Stimulated activated naive CD8-positive, alpha-beta T cell treated with anti-CD3 and anti-CD28 coated beads, Interleukin-15, Interleukin-2, amounts not matched to agents 100 ng/mL and 50 ng/mL, for 24 hours (primary cell): ENCODE data around the gene LASP1.

ENCODE experiments used
- H3K27ac Mint-ChIP-seq: one replicate; pipeline ENCODE4 v1.8.0; 2021; ENCODE audit warnings: mild to moderate bottlenecking, mixed read lengths
- H3K27me3 Mint-ChIP-seq: one replicate; pipeline ENCODE4 v1.8.0; 2021; ENCODE audit warnings: mixed read lengths
- H3K36me3 Mint-ChIP-seq: one replicate; pipeline ENCODE4 v1.8.0; 2021; ENCODE audit warnings: low read depth, mixed read lengths
- H3K4me1 Mint-ChIP-seq: one replicate; pipeline ENCODE4 v1.8.0; 2021; ENCODE audit warnings: low read depth, mixed read lengths
- H3K4me3 Mint-ChIP-seq: one replicate; pipeline ENCODE4 v1.8.0; 2021; ENCODE audit warnings: mild to moderate bottlenecking, mixed read lengths
- H3K9me3 Mint-ChIP-seq: one replicate; pipeline ENCODE4 v1.8.0; 2021; ENCODE audit warnings: mixed read lengths

Gene LASP1

DNA sequence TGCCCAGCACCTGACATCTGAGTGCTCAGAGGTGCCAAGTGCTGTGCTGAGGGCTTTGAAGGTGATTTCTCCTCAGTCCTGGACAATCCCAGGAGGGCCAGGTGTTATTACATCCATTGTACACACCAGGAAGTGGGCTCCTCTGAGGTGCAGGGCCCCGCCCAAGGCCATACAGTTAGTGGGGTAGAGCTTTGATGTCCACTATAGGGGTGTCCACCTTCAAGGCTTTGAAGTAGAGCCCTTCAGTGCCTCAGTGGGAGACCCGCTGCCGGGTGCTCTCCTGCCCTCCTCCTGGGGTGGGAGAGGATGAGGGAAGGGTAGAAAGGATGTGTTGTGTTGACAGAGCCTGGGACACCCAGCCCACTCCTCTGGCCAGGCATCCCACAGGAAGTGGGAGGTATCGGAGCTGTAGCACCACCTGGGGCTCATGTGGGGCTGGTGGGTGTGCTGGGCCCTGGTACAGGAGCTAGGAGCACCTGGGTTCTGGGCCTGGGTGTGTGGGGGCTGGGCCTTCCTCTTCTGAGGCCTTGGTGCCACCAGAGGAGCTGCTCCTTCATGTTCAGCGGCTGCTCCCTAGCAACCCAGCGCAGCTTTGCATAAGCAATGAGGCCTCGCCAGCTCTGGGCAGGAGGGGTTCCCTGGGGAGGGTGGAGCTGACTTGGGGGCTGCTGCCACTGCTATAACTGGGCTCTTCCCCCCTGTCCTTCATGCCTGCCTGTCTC, 7.4 kb downstream of the LASP1 start:
- H3K4me3 Mint-ChIP-seq: peak overlapping the region; percentile 20
- no peaks in the 10 kb centered on the region for H3K9me3 Mint-ChIP-seq
- peaks cover 45% of the 10 kb centered on the region for H3K36me3 Mint-ChIP-seq
- no peaks in the 10 kb centered on the region for H3K27me3 Mint-ChIP-seq
- H3K27ac Mint-ChIP-seq: peak overlapping the region; percentile 81
- peaks cover 98% of the 10 kb centered on the region for H3K4me1 Mint-ChIP-seq

DNA sequence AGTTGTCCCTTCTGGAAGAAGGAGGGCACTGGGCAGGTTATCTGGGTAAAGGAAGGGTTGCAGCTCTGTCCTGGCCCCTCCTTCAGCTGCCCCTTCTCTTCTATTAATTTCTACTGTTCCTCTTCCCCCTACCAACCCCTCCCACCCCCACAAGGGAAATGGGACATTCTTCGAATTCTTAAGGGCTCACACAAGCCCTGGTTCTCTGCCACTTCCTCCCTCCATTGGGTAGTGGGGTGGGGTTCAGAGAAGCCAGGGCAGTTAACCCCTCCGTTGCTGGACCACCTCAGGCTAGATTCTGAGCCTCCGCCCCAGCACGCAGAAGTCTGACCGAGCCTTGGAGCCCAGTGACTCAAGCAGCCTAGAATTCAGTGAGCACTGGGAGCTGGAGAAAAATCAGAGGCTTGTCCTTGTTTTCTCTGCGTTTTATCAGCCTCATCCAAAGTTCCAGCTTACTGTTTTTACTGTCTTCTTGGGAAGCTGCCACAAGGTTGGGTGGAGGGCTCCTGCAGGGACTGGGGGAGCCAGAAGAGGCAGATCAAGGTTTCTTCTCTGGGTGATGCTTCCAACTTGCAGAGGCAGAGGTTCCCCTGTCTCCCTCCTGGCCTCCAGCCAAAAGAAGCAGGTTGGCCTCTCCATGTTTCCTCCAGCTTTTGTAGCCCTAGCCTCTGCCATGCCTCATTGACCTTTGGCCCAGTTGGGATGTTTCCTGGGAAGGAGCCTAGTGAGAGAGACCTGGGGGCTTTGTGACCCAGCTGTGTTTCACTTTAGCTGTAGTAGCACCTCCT, 10.2 kb downstream of the LASP1 start:
- Mint-ChIP-seq H3K9me3 (no peaks in the 10 kb centered on the region), H3K4me1 (peaks cover 94% of the 10 kb centered on the region), H3K27ac (peak overlapping the region; percentile 79), H3K4me3 (peak overlapping the region; percentile 10), H3K36me3 (peaks cover 53% of the 10 kb centered on the region), H3K27me3 (no peaks in the 10 kb centered on the region)

DNA sequence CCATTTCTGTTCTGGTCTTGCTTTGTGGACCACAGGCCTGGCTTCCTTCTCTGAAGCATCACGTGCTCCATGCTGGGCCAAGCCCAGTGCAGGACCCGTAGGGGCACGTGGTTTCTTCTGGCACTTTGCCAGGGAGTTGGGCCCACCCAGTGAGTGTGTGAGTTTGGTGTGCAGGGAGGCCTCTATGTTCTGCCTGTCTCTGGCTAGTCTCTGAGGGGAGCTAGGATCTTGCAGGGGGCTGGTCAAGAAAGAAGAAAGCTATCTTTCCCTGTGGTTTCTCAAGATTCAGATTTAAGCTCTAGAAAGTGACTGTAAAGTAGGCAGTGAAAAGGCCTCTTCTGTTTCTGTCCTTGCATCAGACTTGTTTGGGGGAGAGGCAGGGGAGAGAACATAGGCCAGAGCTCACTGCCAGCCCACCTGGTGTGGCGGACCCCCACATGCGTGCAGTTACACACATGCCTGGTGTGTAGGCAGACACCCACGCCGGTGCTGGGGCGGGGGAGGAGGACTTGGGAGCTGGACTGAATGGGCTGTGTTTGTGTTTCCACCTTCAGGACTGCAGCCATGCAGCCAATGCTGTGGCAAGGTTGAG, 11.8 kb downstream of the LASP1 start:
- Mint-ChIP-seq H3K4me1 (peaks cover 94% of the 10 kb centered on the region), H3K9me3 (no peaks in the 10 kb centered on the region), H3K27ac (peak overlapping the region; percentile 96), H3K36me3 (peaks cover 58% of the 10 kb centered on the region), H3K27me3 (no peaks in the 10 kb centered on the region), H3K4me3 (peak overlapping the region; percentile 67)

DNA sequence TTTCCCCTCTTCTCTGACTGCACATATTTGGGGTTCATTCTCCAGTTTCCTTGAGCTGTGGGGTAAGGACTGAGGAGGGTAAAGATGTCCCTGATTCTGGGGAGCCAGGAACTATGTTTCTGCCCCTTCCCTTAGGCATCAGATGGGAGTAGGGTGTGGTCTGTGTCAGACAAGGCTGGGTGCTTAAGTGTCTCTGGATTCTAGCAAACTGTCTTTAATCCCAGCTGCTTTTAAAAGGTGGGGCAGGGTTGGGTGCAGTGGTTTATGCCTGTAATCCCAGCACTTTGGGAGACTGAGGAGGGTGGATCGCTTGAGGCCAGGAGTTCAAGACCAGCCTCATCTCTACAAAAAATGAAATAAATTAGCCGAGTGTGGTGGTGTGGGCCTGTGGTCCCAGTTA, 13.0 kb downstream of the LASP1 start:
- no peaks in the 10 kb centered on the region for H3K27me3 Mint-ChIP-seq
- peaks cover 93% of the 10 kb centered on the region for H3K4me1 Mint-ChIP-seq
- peak overlapping the region; percentile 6 for H3K4me3 Mint-ChIP-seq
- H3K36me3 Mint-ChIP-seq: peaks cover 54% of the 10 kb centered on the region
- H3K9me3 Mint-ChIP-seq: no peaks in the 10 kb centered on the region
- H3K27ac Mint-ChIP-seq: peak overlapping the region; percentile 96

DNA sequence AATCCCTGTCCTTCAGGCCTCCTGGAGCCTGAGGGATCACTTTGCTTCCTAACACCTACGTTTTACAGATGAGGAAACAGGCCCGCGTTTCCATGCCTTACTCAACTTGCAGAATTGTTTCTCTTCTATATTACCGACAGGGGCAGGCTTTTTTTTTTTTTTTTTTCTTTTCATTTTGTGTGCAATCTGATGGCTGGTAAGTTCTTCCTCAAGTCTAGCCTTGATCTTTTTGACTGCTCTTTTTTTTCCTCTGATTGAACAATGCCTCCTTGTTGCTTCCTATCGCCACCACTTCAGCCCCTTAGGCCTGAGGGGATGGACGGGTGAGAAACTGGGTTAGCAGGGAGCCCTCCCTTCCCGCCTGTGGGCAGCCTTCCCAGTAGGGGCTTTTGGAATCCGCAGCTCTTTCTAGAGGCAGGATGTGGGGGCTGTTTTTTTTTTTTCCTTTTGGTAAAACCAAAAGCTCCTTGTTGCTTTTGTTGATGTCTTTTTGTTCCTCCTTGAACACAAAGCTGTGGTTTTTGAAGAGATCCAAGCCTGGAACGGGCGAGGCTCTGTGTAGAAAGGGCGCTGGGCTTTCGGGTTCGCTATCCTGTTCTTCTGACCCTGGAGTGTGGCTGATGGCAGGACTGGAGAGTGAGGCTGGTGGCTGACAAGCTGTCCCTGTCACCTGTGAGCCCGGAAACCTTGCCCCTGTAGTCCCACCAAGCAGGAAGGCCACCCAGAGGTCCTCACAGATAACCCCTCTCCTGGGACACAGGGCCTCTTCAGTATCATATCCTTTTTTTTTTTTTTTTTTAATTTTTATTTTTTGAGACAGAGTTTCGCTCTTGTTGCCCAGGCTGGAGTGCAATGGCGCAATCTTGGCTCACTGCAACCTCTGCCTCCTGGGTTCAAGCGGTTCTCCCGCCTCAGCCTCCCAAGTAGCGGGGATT, 14.0 kb downstream of the LASP1 start:
- H3K27ac Mint-ChIP-seq: peak overlapping the region; percentile 96

DNA sequence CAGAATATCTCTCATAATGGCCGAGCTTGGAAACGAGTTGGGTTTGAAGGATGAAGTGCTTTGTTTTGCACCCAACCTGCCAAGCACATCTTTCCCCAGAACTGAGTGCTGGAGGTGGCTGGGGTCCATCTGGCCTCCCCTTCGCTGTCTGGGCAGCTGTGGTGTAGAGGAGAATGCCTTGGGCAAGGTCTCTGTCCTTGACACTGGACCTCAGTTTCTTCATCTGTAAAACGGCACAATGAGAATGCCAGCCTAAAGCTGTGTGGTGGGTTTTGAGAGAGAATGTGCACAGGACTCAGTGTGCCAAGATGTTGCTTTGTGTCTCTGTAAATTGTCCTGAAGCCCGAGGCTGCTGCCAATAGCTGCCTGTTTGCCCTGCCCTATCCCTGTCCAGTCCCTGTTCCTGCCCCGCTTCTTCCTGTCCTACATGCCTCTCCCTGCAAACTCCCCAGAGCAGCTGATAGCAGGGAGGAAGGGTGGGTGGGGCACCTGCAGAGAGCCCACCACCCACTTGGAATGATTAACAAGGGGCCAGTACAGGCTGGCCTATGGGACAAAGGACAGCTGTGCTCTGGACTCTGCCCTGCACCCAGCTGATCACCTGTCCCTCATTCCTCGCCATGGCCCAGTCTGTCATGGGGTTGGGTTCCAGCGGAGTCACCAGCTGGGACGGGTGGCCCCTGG, 15.3 kb downstream of the LASP1 start:
- H3K27ac Mint-ChIP-seq: peak overlapping the region; percentile 75
- H3K4me3 Mint-ChIP-seq: peak overlapping the region; percentile 61
- no peaks in the 10 kb centered on the region for H3K27me3 Mint-ChIP-seq
- peaks cover 46% of the 10 kb centered on the region for H3K36me3 Mint-ChIP-seq
- peaks cover 89% of the 10 kb centered on the region for H3K4me1 Mint-ChIP-seq
- no peaks in the 10 kb centered on the region for H3K9me3 Mint-ChIP-seq

More for the DNA sequence above, 14.0 kb downstream of the LASP1 start:
- peaks cover 89% of the 10 kb centered on the region for H3K4me1 Mint-ChIP-seq
- H3K27me3 Mint-ChIP-seq: no peaks in the 10 kb centered on the region
- peak overlapping the region; percentile 68 for H3K4me3 Mint-ChIP-seq
- H3K9me3 Mint-ChIP-seq: no peaks in the 10 kb centered on the region
- peaks cover 45% of the 10 kb centered on the region for H3K36me3 Mint-ChIP-seq

DNA sequence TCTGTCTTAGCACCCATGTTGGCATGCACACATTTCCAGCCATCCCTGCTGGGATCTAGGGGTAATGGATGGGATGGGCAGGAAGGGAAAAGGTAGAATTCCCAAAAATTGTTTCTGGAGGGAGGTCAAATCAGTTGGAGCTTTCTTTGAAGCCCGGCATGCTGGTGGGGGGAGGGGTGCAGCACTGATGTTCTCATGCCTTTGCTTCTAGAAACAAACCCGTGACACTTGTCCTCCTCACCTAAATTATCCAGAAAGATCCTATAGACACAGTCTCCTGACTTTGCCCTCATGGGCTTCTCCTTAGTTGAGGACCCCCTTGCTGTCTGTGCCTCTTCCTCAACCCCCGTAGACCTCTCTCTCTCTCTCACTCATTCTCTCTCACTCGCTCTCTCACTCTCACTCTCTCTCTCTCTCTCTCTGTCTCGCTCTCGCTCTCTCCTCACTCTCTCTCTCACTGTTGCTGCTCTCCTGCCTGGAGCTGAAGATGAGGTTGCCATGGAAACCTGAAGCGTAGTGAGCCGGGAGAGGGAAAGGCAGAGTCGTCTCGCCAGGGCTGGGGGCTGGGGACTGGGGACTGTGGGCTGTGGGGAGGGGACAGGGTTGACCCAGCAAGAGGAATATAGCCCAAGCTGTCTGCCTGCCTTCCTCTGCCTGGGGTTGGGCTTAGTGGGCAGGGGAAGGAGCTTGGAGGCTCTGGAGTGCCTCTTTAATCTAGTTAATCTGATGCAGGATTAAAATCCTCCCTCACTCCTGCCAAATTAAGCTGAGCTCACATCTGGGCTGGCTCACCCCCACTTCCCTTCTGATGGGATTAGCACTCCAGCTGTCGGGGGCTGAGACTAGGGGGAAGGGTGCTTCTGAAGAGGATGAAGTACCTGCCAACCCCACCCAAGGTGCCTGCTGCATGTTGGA, 16.1 kb downstream of the LASP1 start:
- Mint-ChIP-seq H3K4me1 (peaks cover 89% of the 10 kb centered on the region), H3K4me3 (peak overlapping the region; percentile 61), H3K36me3 (peaks cover 39% of the 10 kb centered on the region), H3K27me3 (no peaks in the 10 kb centered on the region), H3K27ac (peak overlapping the region; percentile 75), H3K9me3 (no peaks in the 10 kb centered on the region)

DNA sequence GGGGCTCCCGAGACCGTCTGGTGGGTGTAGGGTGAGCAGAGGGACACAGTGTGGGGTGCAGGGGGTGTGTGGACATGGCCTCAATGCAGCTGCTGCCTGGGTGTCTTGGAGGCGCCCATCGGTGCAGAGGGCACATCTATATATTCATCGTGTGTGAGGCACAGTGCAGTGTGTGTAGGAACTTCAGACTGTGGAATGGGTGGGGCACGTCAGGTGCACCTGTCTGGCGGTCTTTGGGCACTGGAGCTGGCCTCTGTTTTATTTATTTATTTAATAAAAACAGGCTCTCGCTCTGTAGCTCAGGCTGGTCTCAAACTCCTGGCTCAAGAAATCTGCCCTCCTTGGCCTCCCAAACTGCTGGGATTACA, 16.8 kb downstream of the LASP1 start:
- Mint-ChIP-seq H3K27me3 (no peaks in the 10 kb centered on the region), H3K4me3 (peak overlapping the region; percentile 20), H3K36me3 (peaks cover 37% of the 10 kb centered on the region), H3K9me3 (no peaks in the 10 kb centered on the region), H3K4me1 (peaks cover 89% of the 10 kb centered on the region), H3K27ac (peak overlapping the region; percentile 16)

DNA sequence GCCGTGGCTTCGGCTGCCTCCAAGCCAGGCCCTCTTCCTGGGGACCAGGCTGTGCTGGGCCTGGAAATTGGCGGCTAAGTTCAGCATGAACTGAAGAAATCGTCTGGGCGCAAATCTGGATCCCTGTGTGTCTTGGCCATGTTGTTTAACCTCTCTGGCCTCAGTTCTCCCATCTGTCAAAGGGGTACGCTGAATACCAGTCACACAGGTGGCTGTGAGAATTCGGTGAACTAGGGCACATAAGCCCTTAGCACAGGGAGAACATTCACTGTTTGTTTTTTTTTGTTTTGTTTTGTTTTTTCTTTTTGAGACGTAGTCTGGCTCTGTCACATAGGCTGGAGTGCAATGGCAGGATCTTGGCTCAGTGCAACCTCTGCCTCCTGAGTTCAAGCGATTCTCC, 19.0 kb downstream of the LASP1 start:
- Mint-ChIP-seq H3K27me3 (no peaks in the 10 kb centered on the region), H3K36me3 (peaks cover 32% of the 10 kb centered on the region), H3K9me3 (no peaks in the 10 kb centered on the region), H3K4me3 (no peak overlapping the region), H3K27ac (peak overlapping the region; percentile 41), H3K4me1 (peaks cover 89% of the 10 kb centered on the region)

DNA sequence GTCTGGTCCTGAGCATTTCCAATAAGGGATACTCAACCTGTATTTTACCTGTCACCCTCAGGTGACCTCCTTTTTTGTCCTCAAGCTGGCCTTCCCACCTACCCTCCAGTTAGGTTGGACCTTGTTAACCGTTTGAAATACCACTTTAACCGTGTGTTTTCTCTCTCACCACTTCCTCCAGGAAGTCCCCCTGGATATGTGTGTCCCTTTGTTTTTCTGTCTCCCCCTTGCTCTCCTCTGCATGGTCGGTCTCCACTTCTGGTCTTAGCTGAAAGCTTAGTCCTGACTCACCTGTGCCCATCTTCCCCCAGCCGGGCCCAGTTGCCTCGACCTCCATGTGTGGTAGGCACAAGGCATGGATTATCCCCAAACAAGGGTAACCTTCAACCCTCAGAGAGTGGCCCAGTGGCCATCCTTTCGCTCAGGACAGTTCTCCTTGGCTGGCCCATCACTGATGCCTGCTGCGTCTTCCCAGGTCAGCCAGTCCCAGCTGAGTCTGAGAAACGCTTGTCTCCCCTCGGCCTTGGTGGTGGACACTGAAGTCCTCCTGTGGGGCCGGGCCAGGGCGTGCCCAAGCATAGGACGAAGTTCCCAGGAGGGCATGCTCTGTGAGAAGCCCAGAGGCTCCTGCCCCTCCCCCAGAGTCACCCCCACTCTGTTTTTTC, 20.0 kb downstream of the LASP1 start:
- peak overlapping the region; percentile 88 for H3K27ac Mint-ChIP-seq
- peak overlapping the region; percentile 40 for H3K4me3 Mint-ChIP-seq
- H3K4me1 Mint-ChIP-seq: peaks cover 90% of the 10 kb centered on the region
- H3K9me3 Mint-ChIP-seq: no peaks in the 10 kb centered on the region
- H3K27me3 Mint-ChIP-seq: no peaks in the 10 kb centered on the region
- peaks cover 34% of the 10 kb centered on the region for H3K36me3 Mint-ChIP-seq

DNA sequence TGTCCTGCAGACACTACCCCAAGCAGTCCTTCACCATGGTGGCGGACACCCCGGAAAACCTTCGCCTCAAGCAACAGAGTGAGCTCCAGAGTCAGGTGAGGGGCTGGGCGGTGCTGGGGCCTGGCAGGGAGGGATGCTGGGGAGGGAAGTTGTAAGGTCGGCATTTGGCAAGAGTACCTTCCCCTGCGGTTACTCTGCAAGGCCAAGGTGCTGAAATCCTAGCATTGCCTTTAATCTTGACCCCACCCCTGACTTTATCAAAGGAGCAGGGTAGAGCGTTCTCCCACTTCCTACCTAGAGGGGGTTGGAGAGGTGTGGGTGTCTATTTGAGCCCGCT, 20.5 kb downstream of the LASP1 start:
- peaks cover 34% of the 10 kb centered on the region for H3K36me3 Mint-ChIP-seq
- H3K27me3 Mint-ChIP-seq: no peaks in the 10 kb centered on the region
- peak overlapping the region; percentile 88 for H3K27ac Mint-ChIP-seq
- H3K4me3 Mint-ChIP-seq: no peak overlapping the region
- no peaks in the 10 kb centered on the region for H3K9me3 Mint-ChIP-seq
- peaks cover 87% of the 10 kb centered on the region for H3K4me1 Mint-ChIP-seq

DNA sequence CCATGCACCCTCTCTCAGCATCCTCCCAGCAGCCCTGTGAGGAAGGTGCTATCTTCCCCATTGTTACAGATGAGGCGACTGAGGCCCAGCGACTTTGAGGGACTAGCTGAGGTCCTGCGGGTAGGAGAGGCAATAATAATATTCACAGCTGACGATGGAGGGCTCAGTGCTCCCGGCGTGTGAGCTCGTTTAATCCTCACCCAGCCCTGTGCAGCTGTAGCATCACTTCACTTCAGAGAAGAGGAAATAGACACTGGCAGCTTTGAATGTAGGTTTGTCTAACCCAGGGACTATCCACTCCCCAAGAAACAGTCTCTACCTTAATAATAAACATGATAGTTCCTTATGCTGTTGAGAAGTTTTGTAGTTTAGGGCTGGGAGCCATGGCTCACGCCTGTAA, 21.6 kb downstream of the LASP1 start:
- peaks cover 86% of the 10 kb centered on the region for H3K4me1 Mint-ChIP-seq
- H3K9me3 Mint-ChIP-seq: no peaks in the 10 kb centered on the region
- no peaks in the 10 kb centered on the region for H3K27me3 Mint-ChIP-seq
- peak overlapping the region; percentile 88 for H3K27ac Mint-ChIP-seq
- no peak overlapping the region for H3K4me3 Mint-ChIP-seq
- peaks cover 33% of the 10 kb centered on the region for H3K36me3 Mint-ChIP-seq

DNA sequence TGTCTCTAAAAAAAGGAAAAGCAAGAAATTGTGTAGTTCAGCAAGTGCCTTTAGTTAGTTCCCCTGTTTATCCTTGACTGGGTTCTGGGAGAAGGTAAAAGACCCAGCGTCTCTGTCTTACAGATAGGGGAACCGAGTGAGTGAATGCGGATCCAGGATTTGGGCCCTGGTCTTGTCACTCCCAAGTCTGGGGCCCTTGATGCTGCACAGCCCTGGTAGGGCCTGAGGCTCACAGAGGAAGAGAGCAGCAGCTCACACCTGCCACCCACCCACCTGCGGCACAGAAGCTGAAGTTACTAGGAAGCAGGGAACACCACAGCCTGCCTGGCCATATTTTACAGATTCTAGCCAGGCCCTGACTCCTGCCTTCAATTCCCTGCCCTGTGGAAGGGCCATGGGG, 22.2 kb downstream of the LASP1 start:
- Mint-ChIP-seq H3K4me3 (no peak overlapping the region), H3K27me3 (no peaks in the 10 kb centered on the region), H3K9me3 (no peaks in the 10 kb centered on the region), H3K27ac (peak overlapping the region; percentile 88), H3K36me3 (peaks cover 34% of the 10 kb centered on the region), H3K4me1 (peaks cover 87% of the 10 kb centered on the region)
